Measurements from ENCODE around the gene EID1. TPM values are rescaled to one million over a fixed set of nuclear protein-coding genes. Genes with fewer than 3 reads are reported as not detected.

Gene EID1
- total RNA-seq, 1 experiment from 2014 or later: 104 TPM

DNA sequence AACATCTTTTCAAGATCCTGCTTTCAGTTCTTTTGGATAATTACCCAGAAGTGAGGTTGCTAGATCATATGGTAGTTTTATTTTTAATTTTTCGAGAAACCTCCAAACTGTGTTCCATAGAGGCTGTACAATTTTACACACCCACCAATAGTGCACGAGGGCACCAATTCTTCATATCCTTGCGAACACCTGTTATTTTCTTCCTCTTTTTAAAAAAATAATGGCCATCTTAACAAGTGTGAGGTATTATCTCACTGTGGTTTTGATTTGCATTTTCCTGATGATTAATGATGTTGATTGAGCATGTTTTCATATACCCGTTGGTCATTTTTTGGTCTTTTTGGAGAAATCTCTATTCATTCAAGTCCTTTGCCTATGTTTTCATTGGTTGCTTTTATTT, 49.5 kb upstream of the EID1 start:
- H3K4me3 Mint-ChIP-seq: no peak overlapping the region
- POLR2A ChIA-PET: no interaction called here
- CTCF ChIA-PET: no interaction called here

DNA sequence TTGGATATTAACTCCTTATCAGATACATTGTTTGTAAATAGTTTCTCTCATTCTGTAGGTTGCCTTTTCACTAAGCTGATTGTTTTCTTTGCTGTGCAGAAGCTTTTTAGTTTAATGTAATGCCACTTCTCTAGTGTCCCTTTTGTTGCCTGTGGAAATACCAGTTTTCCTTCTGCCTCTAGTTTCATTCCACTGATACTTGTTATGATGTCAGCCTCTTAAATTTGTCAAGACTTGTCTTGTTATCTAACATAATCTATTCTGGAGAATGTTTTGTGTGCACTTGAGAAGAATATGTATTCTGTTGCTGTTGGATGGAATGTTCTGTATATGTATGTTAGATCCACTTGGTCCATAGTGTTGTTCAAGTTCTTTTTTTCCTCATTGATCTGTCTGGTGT, 49.0 kb upstream of the EID1 start:
- H3K27me3 Mint-ChIP-seq (ENCODE audit: low read depth): no peaks in the 10 kb centered on the region
- no peak for ATAC-seq
- no peak overlapping the region for H3K27ac Mint-ChIP-seq
- ChIA-PET CTCF (no interaction called here), POLR2A (no interaction called here)
- H3K4me1 Mint-ChIP-seq: peaks cover 1% of the 10 kb centered on the region; the same call in 1 of the 2 replicates
- TF ChIP-seq, protein P1, sequence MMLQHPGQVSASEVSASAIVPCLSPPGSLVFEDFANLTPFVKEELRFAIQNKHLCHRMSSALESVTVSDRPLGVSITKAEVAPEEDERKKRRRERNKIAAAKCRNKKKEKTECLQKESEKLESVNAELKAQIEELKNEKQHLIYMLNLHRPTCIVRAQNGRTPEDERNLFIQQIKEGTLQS (CRISPR knock-in tag; conservative IDR thresholded peaks at IDR 0.05): no peak
- TF ChIP-seq, protein P2, sequence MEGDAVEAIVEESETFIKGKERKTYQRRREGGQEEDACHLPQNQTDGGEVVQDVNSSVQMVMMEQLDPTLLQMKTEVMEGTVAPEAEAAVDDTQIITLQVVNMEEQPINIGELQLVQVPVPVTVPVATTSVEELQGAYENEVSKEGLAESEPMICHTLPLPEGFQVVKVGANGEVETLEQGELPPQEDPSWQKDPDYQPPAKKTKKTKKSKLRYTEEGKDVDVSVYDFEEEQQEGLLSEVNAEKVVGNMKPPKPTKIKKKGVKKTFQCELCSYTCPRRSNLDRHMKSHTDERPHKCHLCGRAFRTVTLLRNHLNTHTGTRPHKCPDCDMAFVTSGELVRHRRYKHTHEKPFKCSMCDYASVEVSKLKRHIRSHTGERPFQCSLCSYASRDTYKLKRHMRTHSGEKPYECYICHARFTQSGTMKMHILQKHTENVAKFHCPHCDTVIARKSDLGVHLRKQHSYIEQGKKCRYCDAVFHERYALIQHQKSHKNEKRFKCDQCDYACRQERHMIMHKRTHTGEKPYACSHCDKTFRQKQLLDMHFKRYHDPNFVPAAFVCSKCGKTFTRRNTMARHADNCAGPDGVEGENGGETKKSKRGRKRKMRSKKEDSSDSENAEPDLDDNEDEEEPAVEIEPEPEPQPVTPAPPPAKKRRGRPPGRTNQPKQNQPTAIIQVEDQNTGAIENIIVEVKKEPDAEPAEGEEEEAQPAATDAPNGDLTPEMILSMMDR (IDR thresholded peaks at IDR 0.05): no peak
- TF ChIP-seq, protein P3, sequence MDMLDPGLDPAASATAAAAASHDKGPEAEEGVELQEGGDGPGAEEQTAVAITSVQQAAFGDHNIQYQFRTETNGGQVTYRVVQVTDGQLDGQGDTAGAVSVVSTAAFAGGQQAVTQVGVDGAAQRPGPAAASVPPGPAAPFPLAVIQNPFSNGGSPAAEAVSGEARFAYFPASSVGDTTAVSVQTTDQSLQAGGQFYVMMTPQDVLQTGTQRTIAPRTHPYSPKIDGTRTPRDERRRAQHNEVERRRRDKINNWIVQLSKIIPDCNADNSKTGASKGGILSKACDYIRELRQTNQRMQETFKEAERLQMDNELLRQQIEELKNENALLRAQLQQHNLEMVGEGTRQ (CRISPR knock-in tag; IDR thresholded peaks at IDR 0.05): no peak
- TF ChIP-seq, protein P4, sequence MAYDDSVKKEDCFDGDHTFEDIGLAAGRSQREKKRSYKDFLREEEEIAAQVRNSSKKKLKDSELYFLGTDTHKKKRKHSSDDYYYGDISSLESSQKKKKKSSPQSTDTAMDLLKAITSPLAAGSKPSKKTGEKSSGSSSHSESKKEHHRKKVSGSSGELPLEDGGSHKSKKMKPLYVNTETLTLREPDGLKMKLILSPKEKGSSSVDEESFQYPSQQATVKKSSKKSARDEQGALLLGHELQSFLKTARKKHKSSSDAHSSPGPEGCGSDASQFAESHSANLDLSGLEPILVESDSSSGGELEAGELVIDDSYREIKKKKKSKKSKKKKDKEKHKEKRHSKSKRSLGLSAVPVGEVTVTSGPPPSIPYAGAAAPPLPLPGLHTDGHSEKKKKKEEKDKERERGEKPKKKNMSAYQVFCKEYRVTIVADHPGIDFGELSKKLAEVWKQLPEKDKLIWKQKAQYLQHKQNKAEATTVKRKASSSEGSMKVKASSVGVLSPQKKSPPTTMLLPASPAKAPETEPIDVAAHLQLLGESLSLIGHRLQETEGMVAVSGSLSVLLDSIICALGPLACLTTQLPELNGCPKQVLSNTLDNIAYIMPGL (CRISPR knock-in tag; IDR thresholded peaks at IDR 0.05): no peak
- TF ChIP-seq ZNF138 (CRISPR knock-in tag; conservative IDR thresholded peaks at IDR 0.05) (no peak), CREM (CRISPR knock-in tag; IDR thresholded peaks at IDR 0.05) (no peak), GTF2I (CRISPR knock-in tag; conservative IDR thresholded peaks at IDR 0.05) (no peak), OVOL2 (CRISPR knock-in tag; IDR thresholded peaks at IDR 0.05; ENCODE audit: borderline replicate concordance) (no peak), ZNF219 (CRISPR knock-in tag; IDR thresholded peaks at IDR 0.05; ENCODE audit: borderline replicate concordance) (no peak)
- TF ChIP-seq, protein P5, sequence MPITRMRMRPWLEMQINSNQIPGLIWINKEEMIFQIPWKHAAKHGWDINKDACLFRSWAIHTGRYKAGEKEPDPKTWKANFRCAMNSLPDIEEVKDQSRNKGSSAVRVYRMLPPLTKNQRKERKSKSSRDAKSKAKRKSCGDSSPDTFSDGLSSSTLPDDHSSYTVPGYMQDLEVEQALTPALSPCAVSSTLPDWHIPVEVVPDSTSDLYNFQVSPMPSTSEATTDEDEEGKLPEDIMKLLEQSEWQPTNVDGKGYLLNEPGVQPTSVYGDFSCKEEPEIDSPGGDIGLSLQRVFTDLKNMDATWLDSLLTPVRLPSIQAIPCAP (CRISPR knock-in tag; IDR thresholded peaks at IDR 0.05): no peak
- H3K4me3 Mint-ChIP-seq: no peak overlapping the region
- peaks cover 7% of the 10 kb centered on the region for H3K9me3 Mint-ChIP-seq
- DNase-seq (ENCODE audit: low spot score): no peak
- no peaks in the 10 kb centered on the region for H3K36me3 Mint-ChIP-seq

More for the DNA sequence above, 49.5 kb upstream of the EID1 start:
- no peaks in the 10 kb centered on the region for H3K36me3 Mint-ChIP-seq
- DNase-seq (ENCODE audit: low spot score) (no peak), ATAC-seq (no peak)
- TF ChIP-seq, protein P3 (CRISPR knock-in tag; IDR thresholded peaks at IDR 0.05): no peak
- TF ChIP-seq ZNF416 (CRISPR knock-in tag; IDR thresholded peaks at IDR 0.05) (no peak), HMGA2 (CRISPR knock-in tag; IDR thresholded peaks at IDR 0.05) (no peak), ZBTB21 (CRISPR knock-in tag; IDR thresholded peaks at IDR 0.05; ENCODE audit: borderline replicate concordance) (no peak), ETV6 (CRISPR knock-in tag; IDR thresholded peaks at IDR 0.05) (no peak)
- H3K4me1 Mint-ChIP-seq: peaks cover 6% of the 10 kb centered on the region
- no peak overlapping the region for H3K27ac Mint-ChIP-seq
- no peaks in the 10 kb centered on the region for H3K27me3 Mint-ChIP-seq (ENCODE audit: low read depth)
- H3K9me3 Mint-ChIP-seq: peaks cover 7% of the 10 kb centered on the region

DNA sequence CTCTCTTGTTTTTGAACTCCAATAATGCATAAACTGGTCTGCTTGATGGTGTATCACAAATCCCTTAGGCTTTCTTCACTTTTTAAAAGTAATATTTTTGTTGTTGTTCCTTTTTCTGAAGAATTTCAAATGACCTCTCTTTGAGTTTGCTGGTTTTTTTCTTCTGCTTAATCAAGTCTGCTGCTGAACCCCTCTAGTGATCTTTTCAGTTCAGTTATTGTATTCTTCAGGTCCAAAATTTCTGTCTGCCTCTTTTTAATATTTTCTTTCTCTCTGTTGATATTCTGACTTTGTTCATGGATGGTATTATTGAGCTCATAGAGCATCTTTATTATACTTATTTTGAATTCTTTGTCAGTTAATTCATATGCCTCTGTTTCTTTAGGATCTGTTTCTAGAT, 45.3 kb upstream of the EID1 start:
- no peak for DNase-seq (ENCODE audit: low spot score)
- CTCF ChIA-PET: no interaction called here
- ATAC-seq: no peak
- Mint-ChIP-seq H3K27ac (no peak overlapping the region), H3K9me3 (peaks cover 7% of the 10 kb centered on the region), H3K27me3 (ENCODE audit: low read depth) (no peaks in the 10 kb centered on the region), H3K36me3 (no peaks in the 10 kb centered on the region), H3K4me3 (no peak overlapping the region), H3K4me1 (no peaks in the 10 kb centered on the region)
- POLR2A ChIA-PET: no interaction called here
- TF ChIP-seq, protein P6, sequence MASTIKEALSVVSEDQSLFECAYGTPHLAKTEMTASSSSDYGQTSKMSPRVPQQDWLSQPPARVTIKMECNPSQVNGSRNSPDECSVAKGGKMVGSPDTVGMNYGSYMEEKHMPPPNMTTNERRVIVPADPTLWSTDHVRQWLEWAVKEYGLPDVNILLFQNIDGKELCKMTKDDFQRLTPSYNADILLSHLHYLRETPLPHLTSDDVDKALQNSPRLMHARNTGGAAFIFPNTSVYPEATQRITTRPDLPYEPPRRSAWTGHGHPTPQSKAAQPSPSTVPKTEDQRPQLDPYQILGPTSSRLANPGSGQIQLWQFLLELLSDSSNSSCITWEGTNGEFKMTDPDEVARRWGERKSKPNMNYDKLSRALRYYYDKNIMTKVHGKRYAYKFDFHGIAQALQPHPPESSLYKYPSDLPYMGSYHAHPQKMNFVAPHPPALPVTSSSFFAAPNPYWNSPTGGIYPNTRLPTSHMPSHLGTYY (CRISPR knock-in tag; IDR thresholded peaks at IDR 0.05): no peak
- TF ChIP-seq, protein P7, sequence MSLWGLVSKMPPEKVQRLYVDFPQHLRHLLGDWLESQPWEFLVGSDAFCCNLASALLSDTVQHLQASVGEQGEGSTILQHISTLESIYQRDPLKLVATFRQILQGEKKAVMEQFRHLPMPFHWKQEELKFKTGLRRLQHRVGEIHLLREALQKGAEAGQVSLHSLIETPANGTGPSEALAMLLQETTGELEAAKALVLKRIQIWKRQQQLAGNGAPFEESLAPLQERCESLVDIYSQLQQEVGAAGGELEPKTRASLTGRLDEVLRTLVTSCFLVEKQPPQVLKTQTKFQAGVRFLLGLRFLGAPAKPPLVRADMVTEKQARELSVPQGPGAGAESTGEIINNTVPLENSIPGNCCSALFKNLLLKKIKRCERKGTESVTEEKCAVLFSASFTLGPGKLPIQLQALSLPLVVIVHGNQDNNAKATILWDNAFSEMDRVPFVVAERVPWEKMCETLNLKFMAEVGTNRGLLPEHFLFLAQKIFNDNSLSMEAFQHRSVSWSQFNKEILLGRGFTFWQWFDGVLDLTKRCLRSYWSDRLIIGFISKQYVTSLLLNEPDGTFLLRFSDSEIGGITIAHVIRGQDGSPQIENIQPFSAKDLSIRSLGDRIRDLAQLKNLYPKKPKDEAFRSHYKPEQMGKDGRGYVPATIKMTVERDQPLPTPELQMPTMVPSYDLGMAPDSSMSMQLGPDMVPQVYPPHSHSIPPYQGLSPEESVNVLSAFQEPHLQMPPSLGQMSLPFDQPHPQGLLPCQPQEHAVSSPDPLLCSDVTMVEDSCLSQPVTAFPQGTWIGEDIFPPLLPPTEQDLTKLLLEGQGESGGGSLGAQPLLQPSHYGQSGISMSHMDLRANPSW (CRISPR knock-in tag; conservative IDR thresholded peaks at IDR 0.05; ENCODE audit: low read depth): no peak
- TF ChIP-seq EMX1 (CRISPR knock-in tag; IDR thresholded peaks at IDR 0.05) (no peak), ZNF138 (CRISPR knock-in tag; conservative IDR thresholded peaks at IDR 0.05) (no peak)
- TF ChIP-seq, protein P8, sequence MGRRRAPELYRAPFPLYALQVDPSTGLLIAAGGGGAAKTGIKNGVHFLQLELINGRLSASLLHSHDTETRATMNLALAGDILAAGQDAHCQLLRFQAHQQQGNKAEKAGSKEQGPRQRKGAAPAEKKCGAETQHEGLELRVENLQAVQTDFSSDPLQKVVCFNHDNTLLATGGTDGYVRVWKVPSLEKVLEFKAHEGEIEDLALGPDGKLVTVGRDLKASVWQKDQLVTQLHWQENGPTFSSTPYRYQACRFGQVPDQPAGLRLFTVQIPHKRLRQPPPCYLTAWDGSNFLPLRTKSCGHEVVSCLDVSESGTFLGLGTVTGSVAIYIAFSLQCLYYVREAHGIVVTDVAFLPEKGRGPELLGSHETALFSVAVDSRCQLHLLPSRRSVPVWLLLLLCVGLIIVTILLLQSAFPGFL (CRISPR knock-in tag; IDR thresholded peaks at IDR 0.05; ENCODE audit: borderline replicate concordance): no peak
- TF ChIP-seq, protein P9, sequence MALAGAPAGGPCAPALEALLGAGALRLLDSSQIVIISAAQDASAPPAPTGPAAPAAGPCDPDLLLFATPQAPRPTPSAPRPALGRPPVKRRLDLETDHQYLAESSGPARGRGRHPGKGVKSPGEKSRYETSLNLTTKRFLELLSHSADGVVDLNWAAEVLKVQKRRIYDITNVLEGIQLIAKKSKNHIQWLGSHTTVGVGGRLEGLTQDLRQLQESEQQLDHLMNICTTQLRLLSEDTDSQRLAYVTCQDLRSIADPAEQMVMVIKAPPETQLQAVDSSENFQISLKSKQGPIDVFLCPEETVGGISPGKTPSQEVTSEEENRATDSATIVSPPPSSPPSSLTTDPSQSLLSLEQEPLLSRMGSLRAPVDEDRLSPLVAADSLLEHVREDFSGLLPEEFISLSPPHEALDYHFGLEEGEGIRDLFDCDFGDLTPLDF (CRISPR knock-in tag; IDR thresholded peaks at IDR 0.05): no peak

All from WTC11 (cell line).